ENCODE data around the gene ZCCHC4.
A peak's percentile ranks its signal among the peaks of the same experiment; 100 is the strongest.

Gene ZCCHC4

GRCh38 chr4:25312496-25313200 lies at the start of gene ZCCHC4:
ZCCHC4 (plus strand) TSS chr4:25312774; CDS start chr4:25312810, 36 bp downstream.
- peak; percentile 84 for DNase-seq

- no peak for DNase-seq
Measured at GRCh38 chr4:25271866-25272265, 40.7 kb upstream of the ZCCHC4 start.

DNA sequence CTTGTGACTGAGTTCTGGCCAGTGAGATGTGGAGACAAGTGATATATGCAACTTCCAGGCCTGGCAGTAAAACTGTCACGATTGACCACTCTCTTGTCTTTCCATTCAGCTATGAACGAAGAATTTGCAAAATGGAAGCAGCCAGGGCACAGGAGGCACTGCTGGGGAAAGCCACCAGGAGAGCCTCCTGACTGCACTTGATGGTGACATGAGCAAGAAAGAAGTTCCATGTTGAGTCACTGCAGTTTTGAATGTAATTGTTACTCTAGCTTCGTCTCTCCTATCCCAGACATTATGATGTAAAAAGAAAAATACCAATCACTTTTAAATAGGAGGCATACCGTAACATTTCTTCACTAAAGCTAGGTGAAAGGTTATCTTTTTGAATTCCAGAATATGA lies 32.4 kb upstream of the ZCCHC4 start:
- DNase-seq = no peak

DNA sequence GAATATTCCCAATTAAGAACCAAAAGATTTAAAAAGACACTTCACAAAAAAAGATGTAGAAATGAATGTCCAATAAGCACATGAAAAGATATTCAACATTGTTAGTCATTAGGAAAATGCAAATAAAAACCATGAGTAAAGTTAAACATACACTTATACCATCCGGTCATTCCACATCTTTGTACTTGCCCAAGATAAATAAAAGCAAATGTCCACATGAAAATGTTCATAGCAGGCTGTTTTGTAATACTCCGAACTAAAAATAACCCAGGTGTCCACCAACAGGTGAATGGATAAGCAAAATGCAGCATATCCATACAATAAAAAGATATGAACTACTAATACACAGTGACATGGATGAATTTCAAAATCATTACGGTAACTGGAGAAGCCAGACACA lies 28.6 kb upstream of the ZCCHC4 start:
- DNase-seq = no peak

- DNase-seq = no peak
Measured at GRCh38 chr4:25284466-25284865, 28.1 kb upstream of the ZCCHC4 start.

- no peak for DNase-seq
Measured at GRCh38 chr4:25290490-25291067, 22.0 kb upstream of the ZCCHC4 start.

DNA sequence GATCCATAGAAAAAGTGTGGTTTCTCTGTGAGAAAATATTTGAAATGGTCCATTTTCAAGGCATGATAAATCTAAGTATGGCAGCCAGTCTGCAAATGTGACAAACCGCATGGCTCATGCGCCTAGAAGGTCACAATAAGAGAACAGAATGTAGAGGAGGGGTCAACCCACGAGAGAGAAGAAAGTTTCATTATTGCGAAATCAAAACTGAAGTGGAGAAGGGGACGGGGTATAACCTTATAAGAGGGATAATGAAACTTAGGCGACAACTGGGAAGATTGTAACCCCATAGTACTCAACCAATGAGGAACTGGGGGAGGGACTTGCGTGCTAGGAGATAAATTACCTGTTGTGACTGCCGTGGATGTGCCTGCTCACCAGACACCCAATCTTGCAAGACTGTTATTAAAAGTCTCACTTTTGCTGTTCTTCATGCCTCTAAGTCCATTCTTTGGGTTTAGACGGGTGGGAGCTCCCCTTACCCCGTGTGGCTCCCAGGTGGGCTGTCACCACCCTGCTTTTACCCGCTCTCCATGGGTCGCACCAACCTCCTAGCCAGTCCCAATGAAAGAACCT lies 21.3 kb upstream of the ZCCHC4 start:
- DNase-seq = no peak

DNA sequence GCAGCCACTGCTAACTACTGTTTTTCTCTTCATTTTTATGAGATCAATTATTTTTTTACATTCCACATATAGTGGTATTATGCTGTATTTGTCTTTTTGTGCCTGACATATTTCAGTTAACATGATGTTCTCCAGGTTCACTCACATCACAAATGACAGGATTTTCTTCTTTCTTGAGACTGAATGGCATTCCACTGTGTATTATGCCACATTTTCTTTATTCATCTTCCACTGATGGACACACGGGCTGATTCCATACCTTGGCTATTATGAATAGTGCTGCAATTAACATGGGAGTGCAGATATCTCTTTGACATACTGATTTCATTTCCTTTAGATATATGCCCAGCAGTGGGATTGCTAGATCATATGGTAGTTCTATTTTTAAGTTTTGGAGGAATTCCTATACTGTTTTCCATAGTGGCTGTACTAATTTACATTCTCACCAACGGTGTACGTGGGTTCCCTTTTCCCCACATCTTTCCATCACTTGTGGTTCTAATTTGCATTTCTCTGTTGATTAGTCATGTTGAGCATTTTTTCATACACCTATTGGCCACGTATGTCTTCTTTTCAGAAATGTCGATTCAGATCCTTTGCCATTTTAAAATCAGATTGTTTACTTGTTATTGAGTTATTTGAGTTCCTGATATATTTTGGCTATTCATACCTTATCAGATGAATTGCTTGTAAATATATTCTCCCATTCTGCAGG lies 14.9 kb upstream of the ZCCHC4 start:
- no peak for DNase-seq

DNA sequence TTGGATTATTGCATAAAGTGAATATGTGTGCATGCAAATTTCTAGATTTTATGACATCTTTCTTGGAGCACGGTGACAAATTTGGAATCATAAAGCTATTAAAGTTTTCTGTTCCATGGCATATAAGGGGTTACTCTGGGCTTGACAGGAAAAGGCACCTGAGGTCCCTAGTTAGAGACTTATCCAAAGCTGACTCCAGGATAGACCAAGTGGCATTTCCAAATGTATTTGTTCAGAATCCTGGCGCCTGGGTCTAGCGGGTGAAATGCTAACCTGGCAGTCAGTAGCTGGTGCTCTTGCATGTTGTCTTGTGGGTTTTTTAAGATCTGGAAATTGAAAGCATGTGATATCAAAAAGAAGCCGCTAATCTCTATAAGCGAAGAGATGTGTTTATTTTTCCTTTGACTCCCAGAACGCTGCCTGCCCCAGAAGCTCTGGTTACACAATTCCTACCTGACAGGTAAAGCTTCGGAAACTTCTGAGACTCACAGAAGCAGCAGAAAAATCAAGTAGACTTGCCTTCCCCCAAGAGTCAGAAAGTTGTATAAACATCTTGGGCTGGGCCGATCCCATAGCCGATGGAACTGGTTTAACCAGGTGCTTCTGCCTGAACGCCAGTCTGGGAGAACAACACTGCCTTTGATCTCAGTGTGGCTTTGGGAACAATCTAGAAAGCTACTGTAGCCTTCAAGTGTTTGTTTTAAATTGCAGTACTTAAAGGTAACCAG lies 12.9 kb upstream of the ZCCHC4 start:
- DNase-seq = no peak

DNA sequence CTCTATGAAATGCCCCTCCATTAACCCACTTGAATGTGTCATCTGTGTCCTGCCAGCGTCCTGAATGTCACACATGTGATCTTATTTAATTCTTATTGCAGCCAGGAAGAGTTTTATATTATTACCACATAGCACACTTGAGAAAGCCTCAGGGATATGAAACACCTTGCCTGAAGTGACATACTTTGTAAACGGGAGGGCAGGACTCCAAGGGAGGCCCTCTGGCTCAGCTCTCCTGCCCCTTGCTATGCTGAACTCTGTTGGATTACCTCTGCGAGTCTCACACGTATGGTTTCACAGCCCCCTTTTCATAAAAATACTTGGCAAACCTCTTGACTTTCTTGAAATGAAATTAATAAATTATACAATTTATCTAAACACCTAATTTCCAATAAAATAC lies 11.1 kb upstream of the ZCCHC4 start:
- no peak for DNase-seq

DNA sequence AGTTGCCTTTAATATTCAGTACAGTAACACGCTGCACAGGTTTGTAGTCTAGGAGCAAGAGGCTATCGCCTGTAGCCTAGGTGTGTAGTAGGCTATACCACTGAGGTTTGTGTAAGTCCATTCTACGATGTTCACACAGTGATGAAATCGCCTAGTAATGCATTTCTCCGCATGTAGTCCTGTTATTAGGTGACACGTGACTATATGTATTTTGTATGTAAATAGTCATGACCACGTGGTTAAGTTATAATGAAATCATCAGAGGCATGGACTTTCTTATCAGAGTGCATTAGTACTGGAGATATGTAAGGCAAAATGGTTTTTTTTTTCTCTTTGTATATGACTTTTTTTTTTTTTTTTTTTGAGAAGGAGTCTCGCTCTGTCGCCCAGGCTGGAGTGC lies 9.9 kb upstream of the ZCCHC4 start:
- no peak for DNase-seq

GRCh38 chr4:25303578-25303977 lies 9.0 kb upstream of the ZCCHC4 start:
- DNase-seq = no peak

GRCh38 chr4:25306518-25307057 lies 6.0 kb upstream of the ZCCHC4 start:
- DNase-seq = no peak

DNA sequence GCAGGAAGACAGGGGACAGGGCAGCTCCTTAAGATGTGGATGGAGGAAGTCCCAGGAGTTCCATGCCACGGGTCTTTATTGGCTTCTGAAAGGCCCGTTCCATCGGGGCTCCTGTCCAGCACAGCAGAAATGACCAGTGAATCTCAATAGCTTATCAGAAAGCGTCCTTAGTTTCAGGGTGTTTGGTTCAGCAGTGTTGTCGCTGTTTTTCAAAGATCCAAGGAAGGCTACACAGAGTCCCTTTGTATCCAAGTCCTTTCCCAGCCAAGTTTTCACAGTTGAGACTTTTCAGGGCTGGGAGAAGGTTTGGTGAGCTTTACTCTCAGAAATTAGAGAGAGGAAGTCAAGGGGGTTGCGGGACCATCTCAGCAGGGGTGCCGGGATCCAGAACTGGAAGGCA lies 5.0 kb upstream of the ZCCHC4 start:
- no peak for DNase-seq

DNA sequence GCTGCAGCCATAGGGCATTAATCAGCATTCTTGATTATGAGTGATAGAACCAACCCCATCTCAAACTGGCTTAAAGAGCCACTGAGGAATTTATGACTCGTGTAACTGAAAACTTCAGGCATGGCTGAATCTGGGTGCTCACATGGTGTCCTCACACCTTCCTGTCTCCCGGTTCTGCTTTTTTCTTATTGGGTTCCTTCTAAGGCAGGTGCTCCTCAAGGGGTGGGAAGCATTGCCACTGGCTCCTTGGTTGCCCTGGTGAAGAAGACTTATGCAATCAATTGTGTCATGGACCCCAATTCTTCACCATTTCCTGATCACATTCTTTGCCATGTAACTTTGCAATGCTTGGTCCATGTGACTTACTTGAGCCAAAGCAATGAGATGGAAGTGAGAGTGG lies 4.3 kb upstream of the ZCCHC4 start:
- DNase-seq = no peak

GRCh38 chr4:25308761-25309160 lies 3.8 kb upstream of the ZCCHC4 start:
- no peak for DNase-seq

DNA sequence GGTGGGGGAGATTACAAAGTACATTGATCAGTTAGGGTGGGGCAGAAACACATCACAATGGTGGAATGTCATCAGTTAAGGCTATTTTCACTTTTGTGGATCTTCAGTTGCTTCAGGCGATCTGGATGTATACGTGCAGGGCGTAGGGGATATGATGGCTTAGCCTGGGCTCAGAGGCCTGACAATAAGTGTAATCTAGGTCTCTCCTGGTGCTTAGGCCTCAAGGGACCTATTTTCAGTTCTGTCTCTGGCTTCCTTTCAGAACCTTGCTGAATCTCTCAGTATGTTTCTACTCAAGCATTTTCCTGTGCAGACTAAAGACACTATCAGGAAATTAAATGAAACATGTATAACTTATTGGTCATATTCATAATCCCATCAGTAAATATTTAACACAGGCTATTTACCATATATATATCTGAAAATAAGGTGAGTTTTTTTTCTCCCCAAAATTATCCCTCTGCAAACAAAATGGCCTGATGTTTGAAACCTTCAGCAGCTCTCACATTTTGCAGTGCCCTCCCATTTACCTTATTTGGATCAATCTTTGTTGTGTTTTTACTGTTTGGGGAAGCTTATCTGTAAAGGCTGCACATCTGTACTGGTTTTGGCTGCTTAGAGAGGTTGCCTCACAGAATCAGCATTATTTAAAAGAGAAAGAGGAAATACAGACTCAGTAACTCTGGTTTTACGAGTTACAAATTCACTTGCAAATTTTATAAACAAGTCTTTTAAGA lies 2.3 kb upstream of the ZCCHC4 start:
- no peak for DNase-seq

DNA sequence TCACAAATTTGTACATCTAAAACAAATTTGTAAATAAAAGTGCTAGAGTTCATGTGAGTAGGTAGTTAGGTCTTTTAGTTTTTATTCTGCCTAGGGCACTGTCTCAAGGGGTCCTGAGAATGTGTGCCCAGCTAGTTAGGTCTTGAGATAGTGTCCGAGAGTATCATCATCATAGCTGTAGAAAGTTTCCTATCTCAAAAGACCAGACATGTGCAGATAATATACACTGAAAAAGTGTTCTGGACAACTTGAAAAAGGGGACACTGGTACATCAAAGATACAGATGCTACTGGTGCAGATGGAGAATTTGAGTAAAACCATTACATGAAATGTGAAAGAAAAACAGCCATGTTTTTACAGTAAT lies 1.8 kb upstream of the ZCCHC4 start:
- no peak for DNase-seq

DNA sequence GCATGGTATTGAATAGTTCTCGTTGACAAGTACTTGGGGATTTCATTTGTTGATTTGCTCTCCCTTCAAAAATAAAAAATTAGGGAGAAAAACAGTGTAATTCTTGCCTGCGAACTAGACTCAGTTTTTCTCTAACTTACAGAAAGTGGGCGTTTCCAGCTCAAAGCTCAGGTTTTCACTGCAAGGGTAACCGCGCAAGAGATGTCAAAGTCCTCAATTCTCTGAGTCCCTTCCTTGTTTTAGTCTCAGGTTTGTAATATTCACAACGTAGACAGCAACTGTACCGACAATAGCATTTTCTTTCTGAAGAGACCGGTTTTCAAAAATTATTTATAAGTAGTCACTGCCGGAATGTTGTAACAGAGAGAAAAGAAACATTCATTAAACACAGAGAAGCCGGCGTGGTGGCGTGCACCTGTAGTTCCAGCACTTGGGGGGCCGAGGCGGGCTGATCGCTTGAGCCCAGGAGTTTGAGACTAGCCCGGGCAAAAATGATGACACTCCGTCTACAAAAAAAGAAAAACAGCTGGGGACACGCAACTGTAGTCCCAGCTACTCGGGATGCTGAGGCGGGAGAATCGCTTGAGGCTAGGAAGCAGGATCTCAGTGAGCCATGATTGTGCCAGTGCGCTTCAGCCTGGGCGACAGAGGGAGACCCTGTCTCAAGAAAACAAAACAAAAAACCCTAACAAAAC lies 774 bp downstream of the ZCCHC4 start:
- DNase-seq = no peak

- DNase-seq = no peak
Measured at GRCh38 chr4:25320336-25320735, 7.8 kb downstream of the ZCCHC4 start.

DNA sequence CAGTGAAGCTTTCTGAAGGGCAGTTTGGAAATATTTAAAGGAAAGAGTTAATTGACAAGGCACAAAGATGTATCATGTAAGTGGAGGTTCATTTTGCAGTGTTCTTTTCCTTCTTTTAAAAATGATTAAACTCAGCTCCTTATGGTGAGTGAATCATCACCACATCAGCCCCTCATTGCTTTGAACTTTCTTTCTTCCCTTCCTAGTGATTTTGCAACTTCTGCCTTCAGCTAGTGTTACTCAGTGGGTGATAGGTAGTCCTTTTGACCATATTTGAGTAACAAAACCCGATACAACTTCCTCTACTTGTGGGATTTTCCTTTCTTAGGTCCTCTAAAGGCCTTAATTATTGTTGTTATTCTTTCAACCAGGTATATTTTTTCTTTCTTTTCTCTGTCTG lies 8.2 kb downstream of the ZCCHC4 start:
- DNase-seq = no peak

DNA sequence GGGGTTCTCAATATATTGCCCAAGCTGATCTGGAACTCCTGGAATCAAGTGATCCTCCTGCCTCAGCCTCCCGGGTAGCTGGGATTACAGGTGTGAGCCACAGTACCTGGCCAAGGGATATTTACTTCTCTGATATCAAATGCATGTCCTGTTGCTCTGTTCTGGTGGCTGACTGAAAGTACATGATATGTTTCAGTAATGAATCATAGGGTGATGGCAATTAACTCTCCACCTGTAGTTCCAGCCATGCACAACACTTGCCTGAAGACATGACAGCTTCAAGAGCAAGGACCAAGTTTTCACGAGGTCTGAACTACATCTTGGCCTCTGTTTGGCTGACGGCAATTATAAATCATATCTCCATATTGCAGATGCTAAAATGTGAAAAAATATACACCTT lies 9.1 kb downstream of the ZCCHC4 start:
- DNase-seq = no peak

Data from stimulated activated naive CD4-positive, alpha-beta T cell treated with Interleukin-2 at 50 U/mL for 16 hours (primary cell).